Panc1 (cell line): Measurements from ENCODE around the gene ZCWPW1. TPM values are rescaled to one million over a fixed set of nuclear protein-coding genes. Genes with fewer than 3 reads are reported as not detected.
"Not testable (repeated sequence)": the region's sequence is repeated elsewhere in the genome, so short reads cannot be mapped to it uniquely, and the experiment has no call there.

Source experiments
- ATAC-seq: fragments of 200-7000 bp; cut with Tn5 transposase; 2 replicates; pipeline ENCODE4 v1.9.1; 2020; ENCODE audit warnings: mild to moderate bottlenecking, moderate library complexity
- BruUV-seq: library from RNA; stranded (reverse); fragments of 400-500 nt; replicated peaks from 2 replicates; lab custom pipeline; 2021; lab: Mats Ljungman, UMichigan
- CTCF ChIA-PET: fragments of 300-600 bp; sonication (Branson Sonifier 250); formaldehyde crosslinking; loops from one replicate; lab custom pipeline; 2022; ENCODE audit warnings: antibody characterized with exemption; lab: Charles Lee
- POLR2A ChIA-PET: fragments of 300-600 bp; sonication (Branson Sonifier 250); formaldehyde crosslinking; loops from one replicate; lab custom pipeline; 2022; ENCODE audit warnings: antibody characterized with exemption; lab: Charles Lee
- DNase-seq: peaks from one replicate; pipeline ENCODE4 v3.0.0-alpha.2; 2010; ENCODE audit warnings: low read depth, low spot score
- H3K27ac ChIP-seq: 2 replicates; pipeline ENCODE4 v1.5.1; 2011; ENCODE audit warnings: mild to moderate bottlenecking, low read length, inconsistent platforms
- H3K27me3 ChIP-seq: fragments of 200-500 bp; sonication (Bioruptor generic); 2 replicates; pipeline ENCODE4 v1.6.0; 2014; ENCODE audit warnings: low read length, inconsistent platforms; ENCODE audit not compliant: control insufficient read depth, insufficient read depth
- H3K36me3 ChIP-seq: fragments of 200-500 bp; sonication (Bioruptor generic); 2 replicates; pipeline ENCODE4 v1.5.1; 2014; ENCODE audit warnings: inconsistent platforms, mild to moderate bottlenecking, low read length, moderate library complexity; ENCODE audit not compliant: control insufficient read depth, insufficient read depth
- H3K4me1 ChIP-seq: 2 replicates; pipeline ENCODE4 v1.5.1; 2011; ENCODE audit warnings: inconsistent platforms, mild to moderate bottlenecking, low read length, moderate library complexity; ENCODE audit not compliant: control insufficient read depth, insufficient read depth
- H3K4me3 ChIP-seq, 2 experiments: 2 replicates each; pipeline ENCODE4 v1.5.1; 2011 to 2012; ENCODE audit warnings: low read depth in 2 of 2, low read length in 2 of 2, mild to moderate bottlenecking in 2 of 2, inconsistent platforms in 1 of 2, moderate library complexity in 1 of 2
- H3K9me3 ChIP-seq: fragments of 200-500 bp; sonication (Bioruptor generic); 2 replicates; pipeline ENCODE4 v1.5.1; 2014; ENCODE audit warnings: low read depth, mild to moderate bottlenecking, inconsistent platforms, low read length, moderate library complexity; ENCODE audit not compliant: control insufficient read depth, insufficient read depth
- CTCF ChIP-seq: fragments of 450-650 bp; IDR thresholded peaks from 2 replicates; pipeline ENCODE4 v1.5.1; 2017; ENCODE audit warnings: mild to moderate bottlenecking
- POLR2AphosphoS5 ChIP-seq: IDR thresholded peaks from 2 replicates; pipeline ENCODE4 v1.6.1; 2012; ENCODE audit warnings: mild to moderate bottlenecking, low read depth, low read length, moderate library complexity
- REST ChIP-seq, 2 experiments: IDR thresholded peaks; 2 replicates each; pipeline ENCODE4 v1.6.1; 2011 to 2012; ENCODE audit warnings: low read depth in 2 of 2, control low read depth in 1 of 2, low read length in 1 of 2, mild to moderate bottlenecking in 1 of 2, moderate library complexity in 1 of 2; ENCODE audit not compliant: insufficient read depth in 1 of 2
- SIN3A ChIP-seq: IDR thresholded peaks from 2 replicates; pipeline ENCODE4 v1.6.1; 2012; ENCODE audit warnings: low read depth, mild to moderate bottlenecking, low read length, moderate library complexity, borderline replicate concordance; ENCODE audit not compliant: insufficient read depth
- TCF7L2 ChIP-seq: IDR thresholded peaks from 2 replicates; pipeline ENCODE4 v1.6.1; 2011; ENCODE audit warnings: mild to moderate bottlenecking, low read depth, low read length, inconsistent platforms
- in situ Hi-C: cut with HindIII; loops from 2 replicates; pipeline ENCODE4 v1.10.0; 2016; ENCODE audit warnings: low sequenced_read_pairs, low pct_unique_long_range_greater_than_20kb
- intact Hi-C: fragments of 100-400 bp; cut with micrococcal nuclease; formaldehyde crosslinking; loops from one replicate; pipeline ENCODE4 v1.10.0; 2022; ENCODE audit not compliant: unreplicated experiment
- total RNA-seq: library from RNA; stranded (reverse); gene quantifications from one replicate; pipeline ENCODE4 v1.2.1, GENCODE V29; 2021; ENCODE audit not compliant: unreplicated experiment

ZCWPW1 gene
- total RNA-seq, 1 experiment from 2014 or later: 6.5 TPM

- no peak for DNase-seq
- CTCF ChIA-PET: interaction anchor here (1.8 kb wide), 1 partner anchor 103 kb away, joined by 3 read pairs; no protein-coding TSS in a partner anchor
- H3K9me3 ChIP-seq: no peaks in the 10 kb centered on the region
- H3K4me3 ChIP-seq: no peak overlapping the region
- no TSS peak for BruUV-seq
- intact Hi-C loops: no loop called here
- in situ Hi-C loops: no loop called here
- H3K27me3 ChIP-seq: no peaks in the 10 kb centered on the region
- TF ChIP-seq POLR2AphosphoS5: no peak
- no peak for TF ChIP-seq TCF7L2
- TF ChIP-seq REST (IDR thresholded peaks at IDR 0.05; ENCODE audit: insufficient read depth in 1 of 2, low read depth in 2 of 2, low read length in 1 of 2): no peak
- no peak for TF ChIP-seq SIN3A
- TF ChIP-seq CTCF: no peak
- H3K27ac ChIP-seq: no peak overlapping the region
- POLR2A ChIA-PET: no interaction called here
- H3K36me3 ChIP-seq: no peaks in the 10 kb centered on the region
- ATAC-seq: no peak
- H3K4me1 ChIP-seq: no peaks in the 10 kb centered on the region
Measured at GRCh38 chr7:100456562-100456961, 28.1 kb upstream of the ZCWPW1 start.

GRCh38 chr7:100455206-100455605 lies 26.7 kb upstream of the ZCWPW1 start:
- ChIA-PET POLR2A (interaction anchor here (0.5 to 0.6 kb wide), 2 partner anchors 35 to 434 kb away, joined by 3 read pairs; partner anchors contain the start of gene UFSP1), CTCF (interaction anchor here (0.7 to 1.8 kb wide), 2 partner anchors 104 to 171 kb away, joined by 3 to 7 read pairs; no protein-coding TSS in a partner anchor)
- no peaks in the 10 kb centered on the region for H3K4me1 ChIP-seq
- ATAC-seq (no peak), DNase-seq (no peak)
- no peaks in the 10 kb centered on the region for H3K36me3 ChIP-seq
- intact Hi-C loops: no loop called here
- in situ Hi-C loops: no loop called here
- H3K27ac ChIP-seq: no peak overlapping the region
- H3K4me3 ChIP-seq: no peak overlapping the region
- no TSS peak for BruUV-seq
- no peaks in the 10 kb centered on the region for H3K9me3 ChIP-seq
- H3K27me3 ChIP-seq: no peaks in the 10 kb centered on the region
- TF ChIP-seq REST (IDR thresholded peaks at IDR 0.05; ENCODE audit: insufficient read depth in 1 of 2, low read depth in 2 of 2, low read length in 1 of 2) (no peak), CTCF (no peak), TCF7L2 (no peak), SIN3A (no peak), POLR2AphosphoS5 (no peak)

GRCh38 chr7:100453854-100454253 lies 25.4 kb upstream of the ZCWPW1 start:
- H3K4me1 ChIP-seq, in situ Hi-C loops: not testable (repeated sequence)

More at GRCh38 chr7:100453854-100454253, 25.4 kb upstream of the ZCWPW1 start:
- CTCF ChIA-PET: interaction anchor here (0.6 kb wide), 1 partner anchor 68 kb away, joined by 4 read pairs; no protein-coding TSS in a partner anchor
- H3K27ac ChIP-seq, H3K9me3 ChIP-seq, intact Hi-C loops, ATAC-seq, H3K27me3 ChIP-seq, BruUV-seq, H3K36me3 ChIP-seq, DNase-seq, H3K4me3 ChIP-seq: not testable (repeated sequence)
- POLR2A ChIA-PET: interaction anchor here (0.6 kb wide), 1 partner anchor 408 kb away, joined by 3 read pairs; no protein-coding TSS in a partner anchor
